CD8-positive, alpha-beta memory T cell (primary cell): ENCODE data around the gene SYPL2. TPM values are rescaled to one million over a fixed set of nuclear protein-coding genes. Genes with fewer than 3 reads are reported as not detected.
A peak's percentile ranks its signal among the peaks of the same experiment; 100 is the strongest.

Source experiments
- CTCF ChIA-PET: fragments of 350-600 bp; sonication (Branson Sonifier 250); formaldehyde crosslinking; loops from one replicate; lab custom pipeline; 2021; ENCODE audit warnings: antibody characterized with exemption; lab: Charles Lee
- POLR2A ChIA-PET: fragments of 350-600 bp; sonication (Branson Sonifier 250); formaldehyde crosslinking; loops from one replicate; lab custom pipeline; 2021; ENCODE audit warnings: antibody characterized with exemption; lab: Charles Lee
- DNase-seq, 5 donors: peaks; one replicate each; pipeline versions ENCODE4 v3.0.0 to v3.0.0-alpha.2; 2020 to 2022; ENCODE audit warnings: mixed read lengths in 1 of 5
- H3K27ac ChIP-seq: one replicate; pipeline ENCODE4 v1.7.0; 2013; ENCODE audit warnings: low read depth, mild to moderate bottlenecking, low read length, moderate library complexity
- H3K27me3 ChIP-seq: 2 replicates; pipeline ENCODE4 v1.7.0; 2013; ENCODE audit warnings: low read length, mild to moderate bottlenecking; ENCODE audit not compliant: insufficient read depth, poor library complexity, severe bottlenecking
- H3K36me3 ChIP-seq: 2 replicates; pipeline ENCODE4 v1.7.0; 2013; ENCODE audit warnings: mild to moderate bottlenecking, low read length, moderate library complexity; ENCODE audit not compliant: insufficient read depth
- H3K4me1 ChIP-seq: 2 replicates; pipeline ENCODE4 v1.7.0; 2013; ENCODE audit warnings: mild to moderate bottlenecking, low read length, moderate library complexity; ENCODE audit not compliant: insufficient read depth
- H3K4me3 ChIP-seq: 2 replicates; pipeline ENCODE4 v1.7.0; 2013; ENCODE audit warnings: mild to moderate bottlenecking, low read length
- H3K9me3 ChIP-seq: 2 replicates; pipeline ENCODE4 v1.7.0; 2013; ENCODE audit warnings: mild to moderate bottlenecking, low read length
- H3K27ac Mint-ChIP-seq, 8 donors: one replicate each; pipeline ENCODE4 v1.8.0; 2020 to 2021; ENCODE audit warnings: mixed read lengths in 8 of 8, mild to moderate bottlenecking in 6 of 8, inconsistent platforms in 3 of 8, moderate library complexity in 3 of 8
- H3K27me3 Mint-ChIP-seq, 2 donors: one replicate each; pipeline ENCODE4 v1.8.0; 2020 to 2021; ENCODE audit warnings: mixed read lengths in 2 of 2, mild to moderate bottlenecking in 1 of 2, moderate library complexity in 1 of 2
- H3K36me3 Mint-ChIP-seq, 3 donors: one replicate each; pipeline ENCODE4 v1.8.0; 2020 to 2021; ENCODE audit warnings: mixed read lengths in 3 of 3, inconsistent platforms in 1 of 3, mild to moderate bottlenecking in 1 of 3
- H3K4me1 Mint-ChIP-seq, 3 donors: one replicate each; pipeline ENCODE4 v1.8.0; 2020 to 2021; ENCODE audit warnings: mixed read lengths in 3 of 3, inconsistent platforms in 1 of 3, mild to moderate bottlenecking in 1 of 3
- H3K4me3 Mint-ChIP-seq, 7 donors: one replicate each; pipeline ENCODE4 v1.8.0; 2020 to 2021; ENCODE audit warnings: mixed read lengths in 7 of 7, mild to moderate bottlenecking in 6 of 7, moderate library complexity in 4 of 7, inconsistent platforms in 2 of 7
- H3K9me3 Mint-ChIP-seq, 5 donors: one replicate each; pipeline ENCODE4 v1.8.0; 2020 to 2022; ENCODE audit warnings: mixed read lengths in 5 of 5, mild to moderate bottlenecking in 3 of 5, moderate library complexity in 2 of 5, inconsistent platforms in 1 of 5
- polyA plus RNA-seq: library from polyadenylated mRNA; unstranded; fragments of 300-500 nt; fragmentation: Illumina TruSeq; gene quantifications from one replicate; pipeline ENCODE4 v1.2.3, GENCODE V29; 2021
- total RNA-seq, 2 experiments: library from RNA; stranded (reverse); gene quantifications; one replicate each; pipeline ENCODE4 v1.2.3, GENCODE V29; 2021

Gene SYPL2
- total and polyA plus RNA-seq, 3 experiments from 2014 or later: 0.07 TPM; not detected in 1

- Mint-ChIP-seq H3K4me1 (peaks cover 19 to 42% (median 33%) of the 10 kb centered on the region in 3 donors), H3K36me3 (peaks cover 0 to 12% (median 1%) of the 10 kb centered on the region in 3 donors), H3K4me3 (peak overlapping the region in 1 of 7 donors; percentile 98), H3K27ac (peak overlapping the region in 2 of 8 donors; percentile 18 to 39), H3K9me3 (no peaks in the 10 kb centered on the region), H3K27me3 (peaks cover 7 to 26% of the 10 kb centered on the region in 2 donors)
- no peak for DNase-seq
- Histone ChIP-seq H3K36me3 (no peaks in the 10 kb centered on the region), H3K27me3 (no peaks in the 10 kb centered on the region), H3K4me3 (no peak overlapping the region), H3K9me3 (no peaks in the 10 kb centered on the region), H3K27ac (no peak overlapping the region), H3K4me1 (peaks cover 23% of the 10 kb centered on the region)
- POLR2A ChIA-PET: no interaction called here
- CTCF ChIA-PET: interaction anchor here (2.6 to 32.5 kb wide), 4 partner anchors 11 to 55 kb away, joined by 12 to 1339 read pairs (median 29); partner anchors contain the start of genes CYB561D1, GPR61 and PSMA5
These were observed 15.3 kb downstream of the SYPL2 start for GRCh38 chr1:109481646-109482045.

GRCh38 chr1:109482242-109482641 lies 15.9 kb downstream of the SYPL2 start:
- Histone ChIP-seq H3K27me3 (no peaks in the 10 kb centered on the region), H3K9me3 (no peaks in the 10 kb centered on the region), H3K36me3 (no peaks in the 10 kb centered on the region), H3K4me3 (no peak overlapping the region), H3K4me1 (peaks cover 23% of the 10 kb centered on the region), H3K27ac (no peak overlapping the region)
- H3K4me1 Mint-ChIP-seq: peaks cover 19 to 42% (median 33%) of the 10 kb centered on the region in 3 donors
- peak overlapping the region in 5 of 8 donors; percentile 18 to 68 (median 47) for H3K27ac Mint-ChIP-seq
- peak overlapping the region in 6 of 7 donors; percentile 85 to 99 (median 94) for H3K4me3 Mint-ChIP-seq
- peaks cover 0 to 13% (median 1%) of the 10 kb centered on the region in 3 donors for H3K36me3 Mint-ChIP-seq
- ChIA-PET CTCF (interaction anchor here (0.8 to 32.5 kb wide), 6 partner anchors 11 to 382 kb away, joined by 3 to 1339 read pairs (median 17); partner anchors contain the start of genes CYB561D1, GPR61 and PSMA5), POLR2A (no interaction called here)
- no peak for DNase-seq
- peaks cover 5 to 21% of the 10 kb centered on the region in 2 donors for H3K27me3 Mint-ChIP-seq
- no peaks in the 10 kb centered on the region for H3K9me3 Mint-ChIP-seq

- Histone ChIP-seq H3K27ac (no peak overlapping the region), H3K36me3 (no peaks in the 10 kb centered on the region), H3K4me3 (peak overlapping the region; percentile 96), H3K27me3 (no peaks in the 10 kb centered on the region), H3K9me3 (no peaks in the 10 kb centered on the region), H3K4me1 (peaks cover 23% of the 10 kb centered on the region)
- Mint-ChIP-seq H3K9me3 (no peaks in the 10 kb centered on the region), H3K4me3 (peak overlapping the region; percentile 85 to 99 (median 94)), H3K4me1 (peaks cover 19 to 42% (median 33%) of the 10 kb centered on the region in 3 donors), H3K27me3 (peaks cover 3 to 16% of the 10 kb centered on the region in 2 donors), H3K27ac (peak overlapping the region; percentile 73 to 98 (median 94)), H3K36me3 (peaks cover 0 to 21% (median 1%) of the 10 kb centered on the region in 3 donors)
- POLR2A ChIA-PET: interaction anchor here (0.6 to 1.6 kb wide), 10 partner anchors 11 to 791 kb away, joined by 3 to 16 read pairs (median 5); partner anchors contain the start of genes AHCYL1, AMIGO1, CYB561D1 and GNAI3
- peak in 3 of 5 donors; percentile 31 to 81 (median 43) for DNase-seq
- CTCF ChIA-PET: interaction anchor here (0.8 to 32.5 kb wide), 15 partner anchors 10 to 551 kb away, joined by 3 to 1339 read pairs (median 4); partner anchors contain the start of genes CYB561D1, GPR61, PSMA5 and STRIP1
These were observed 16.7 kb downstream of the SYPL2 start for GRCh38 chr1:109482791-109483671.

DNA sequence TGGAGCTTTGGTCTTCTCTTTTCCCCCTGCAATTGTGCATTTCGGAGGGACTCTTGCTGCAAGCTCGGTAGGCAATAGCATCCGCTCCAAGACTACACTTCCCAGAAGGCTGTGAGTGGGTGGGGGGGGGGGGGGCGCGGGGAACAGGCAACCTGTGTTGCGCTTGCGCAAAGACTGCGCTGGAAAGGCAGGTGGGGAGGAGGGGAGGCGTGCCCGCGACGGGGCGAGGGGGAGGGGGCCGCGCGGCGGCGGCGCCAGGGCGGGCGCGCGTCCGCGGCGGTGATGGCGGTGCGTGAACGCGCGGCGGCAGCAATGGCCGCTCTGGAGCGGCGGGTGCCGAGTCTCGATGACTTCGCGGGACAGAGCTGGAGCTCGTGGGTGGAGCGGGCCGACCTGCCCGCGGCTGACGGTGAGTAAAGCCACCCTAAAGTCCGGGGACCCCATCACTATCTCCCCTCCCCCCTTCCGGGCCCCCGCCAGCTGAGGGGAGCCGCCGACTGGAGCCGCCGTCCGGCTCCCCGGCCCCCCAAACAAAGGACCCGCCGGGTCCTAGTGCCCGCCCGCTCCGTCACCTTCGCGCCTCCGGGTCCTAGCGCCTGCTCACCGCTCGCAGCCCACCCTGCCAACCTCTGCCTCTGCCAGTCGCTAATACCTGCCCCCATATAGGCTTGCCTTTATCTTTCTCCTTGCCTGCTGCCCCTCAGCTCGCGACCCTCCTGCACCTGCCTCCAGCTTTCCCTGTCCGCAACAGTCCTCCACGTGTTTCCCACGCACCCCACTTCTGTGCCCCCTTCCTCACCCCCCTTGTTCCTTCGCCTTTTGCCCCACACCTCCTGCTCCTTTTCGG lies 17.5 kb downstream of the SYPL2 start, which contains the start of gene ATXN7L2:
ATXN7L2 (plus strand) TSS at position 234 of the 847 bp plus-strand sequence; CDS start at position 283, 49 bp downstream.
- Mint-ChIP-seq H3K36me3 (peaks cover 0 to 29% (median 1%) of the 10 kb centered on the region in 3 donors), H3K27me3 (peaks cover 3 to 7% of the 10 kb centered on the region in 2 donors), H3K27ac (peak within 1 kb of the TSS; percentile 73 to 98 (median 94)), H3K9me3 (no peaks in the 10 kb centered on the region), H3K4me1 (peaks cover 19 to 39% (median 33%) of the 10 kb centered on the region in 3 donors), H3K4me3 (peak within 1 kb of the TSS; percentile 85 to 99 (median 94))
- no peaks in the 10 kb centered on the region for H3K9me3 ChIP-seq
- peaks cover 2% of the 10 kb centered on the region for H3K36me3 ChIP-seq
- H3K27me3 ChIP-seq: no peaks in the 10 kb centered on the region
- H3K27ac ChIP-seq: peak within 1 kb of the TSS; percentile 79
- peak; percentile 88 to 97 (median 92) for DNase-seq
- H3K4me1 ChIP-seq: peaks cover 23% of the 10 kb centered on the region
- ChIA-PET POLR2A (interaction anchor here (0.5 to 1.6 kb wide), 17 partner anchors 10 to 792 kb away, joined by 3 to 16 read pairs (median 5); partner anchors contain the start of genes AHCYL1, AMIGO1, CYB561D1 and GNAI3), CTCF (interaction anchor here (0.9 to 32.5 kb wide), 14 partner anchors 9 to 551 kb away, joined by 3 to 1339 read pairs (median 4); partner anchors contain the start of genes CYB561D1, GPR61, PSMA5 and STRIP1)
- peak within 1 kb of the TSS; percentile 96 for H3K4me3 ChIP-seq

DNA sequence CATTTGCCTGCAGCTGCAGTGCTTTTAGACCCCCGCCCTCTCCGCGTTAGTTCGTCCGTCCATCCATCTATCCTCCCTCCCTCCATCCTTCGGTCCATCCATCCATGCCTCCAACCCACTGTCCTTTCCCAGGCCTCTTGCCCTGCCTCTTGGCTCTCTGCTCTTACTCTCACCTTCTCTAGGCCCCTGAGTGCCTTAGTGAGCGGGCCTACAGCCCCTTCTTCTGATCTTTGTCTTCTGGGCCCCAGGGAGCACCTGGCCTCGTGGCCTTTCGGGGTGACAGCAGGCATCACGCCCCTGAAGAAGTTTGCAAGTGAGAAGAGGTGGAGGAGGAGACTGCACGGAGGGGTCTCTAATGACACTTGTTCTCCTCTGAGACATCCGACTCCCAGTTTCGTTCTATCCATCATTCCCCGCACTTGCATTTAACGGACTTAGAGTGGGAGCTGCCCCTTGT lies 18.2 kb downstream of the SYPL2 start:
- Histone ChIP-seq H3K36me3 (peaks cover 5% of the 10 kb centered on the region), H3K27ac (peak overlapping the region; percentile 79), H3K4me3 (peak overlapping the region; percentile 78), H3K27me3 (no peaks in the 10 kb centered on the region), H3K4me1 (peaks cover 23% of the 10 kb centered on the region), H3K9me3 (no peaks in the 10 kb centered on the region)
- no peak for DNase-seq
- H3K4me1 Mint-ChIP-seq: peaks cover 19 to 39% (median 33%) of the 10 kb centered on the region in 3 donors
- CTCF ChIA-PET: interaction anchor here (1.0 to 32.5 kb wide), 7 partner anchors 8 to 550 kb away, joined by 3 to 1339 read pairs (median 12); partner anchors contain the start of genes CYB561D1, GPR61, PSMA5 and STRIP1
- peak overlapping the region; percentile 73 to 95 (median 87) for H3K27ac Mint-ChIP-seq
- peaks cover 0 to 35% (median 4%) of the 10 kb centered on the region in 3 donors for H3K36me3 Mint-ChIP-seq
- peaks cover 1 to 2% of the 10 kb centered on the region in 2 donors for H3K27me3 Mint-ChIP-seq
- POLR2A ChIA-PET: interaction anchor here (0.5 to 1.6 kb wide), 13 partner anchors 10 to 550 kb away, joined by 3 to 16 read pairs (median 5); partner anchors contain the start of genes AHCYL1, CYB561D1, GNAI3 and PSMA5
- no peaks in the 10 kb centered on the region for H3K9me3 Mint-ChIP-seq
- H3K4me3 Mint-ChIP-seq: peak overlapping the region; percentile 85 to 99 (median 94)

DNA sequence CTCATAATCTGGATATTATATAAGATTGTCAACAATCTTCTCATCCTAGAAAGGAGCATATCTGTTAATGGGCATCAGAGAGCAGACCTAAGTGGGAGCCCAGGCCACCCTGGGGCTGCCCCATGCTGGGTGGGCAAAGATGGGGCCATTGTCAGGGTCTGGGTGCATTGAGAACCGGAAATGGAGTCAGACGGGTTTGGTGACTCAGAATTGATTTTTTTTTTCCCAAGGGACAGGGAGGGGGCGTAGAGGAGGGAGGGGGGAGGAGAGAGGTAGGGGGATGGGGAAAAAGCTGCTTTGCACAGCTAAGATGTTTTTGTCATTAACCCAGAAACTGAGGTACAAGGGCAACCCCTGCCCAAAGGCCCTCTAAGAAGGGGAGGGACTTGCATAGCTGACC lies 18.7 kb downstream of the SYPL2 start:
- Mint-ChIP-seq H3K4me3 (peak overlapping the region; percentile 85 to 99 (median 94)), H3K4me1 (peaks cover 19 to 39% (median 33%) of the 10 kb centered on the region in 3 donors), H3K9me3 (no peaks in the 10 kb centered on the region), H3K27ac (peak overlapping the region in 6 of 8 donors; percentile 9 to 89 (median 78)), H3K27me3 (peaks cover 0 to 1% of the 10 kb centered on the region in 2 donors), H3K36me3 (peaks cover 0 to 35% (median 4%) of the 10 kb centered on the region in 3 donors)
- Histone ChIP-seq H3K27me3 (no peaks in the 10 kb centered on the region), H3K4me1 (peaks cover 23% of the 10 kb centered on the region), H3K27ac (no peak overlapping the region), H3K36me3 (peaks cover 5% of the 10 kb centered on the region), H3K4me3 (peak overlapping the region; percentile 78), H3K9me3 (no peaks in the 10 kb centered on the region)
- no peak for DNase-seq
- ChIA-PET CTCF (interaction anchor here (0.8 to 32.5 kb wide), 4 partner anchors 8 to 49 kb away, joined by 3 to 1339 read pairs (median 29); partner anchors contain the start of genes CYB561D1 and GPR61), POLR2A (interaction anchor here (1.5 to 1.6 kb wide), 2 partner anchors 9 to 63 kb away, joined by 5 to 6 read pairs; partner anchors contain the start of genes CYB561D1 and GNAI3)
